ENCODE data around the gene MAGI1.

MAGI1 gene

GRCh38 chr3:65591313-65591712 lies 447.4 kb downstream of the MAGI1 start:
- POLR2A ChIA-PET: no interaction called here
- no peak for DNase-seq (ENCODE audit: extremely low spot score)
- CTCF ChIA-PET: no interaction called here
- TF ChIP-seq SP1 (IDR thresholded peaks at IDR 0.05) (no peak), NFRKB (IDR thresholded peaks at IDR 0.05) (no peak), CTBP1 (IDR thresholded peaks at IDR 0.05; ENCODE audit: borderline replicate concordance) (no peak), SUZ12 (IDR thresholded peaks at IDR 0.05) (no peak), L3MBTL2 (conservative IDR thresholded peaks at IDR 0.05) (no peak), LEF1 (IDR thresholded peaks at IDR 0.05; ENCODE audit: borderline replicate concordance) (no peak), FOXM1 (IDR thresholded peaks at IDR 0.05; ENCODE audit: borderline replicate concordance) (no peak), HDGF (IDR thresholded peaks at IDR 0.05; ENCODE audit: borderline replicate concordance) (no peak)

DNA sequence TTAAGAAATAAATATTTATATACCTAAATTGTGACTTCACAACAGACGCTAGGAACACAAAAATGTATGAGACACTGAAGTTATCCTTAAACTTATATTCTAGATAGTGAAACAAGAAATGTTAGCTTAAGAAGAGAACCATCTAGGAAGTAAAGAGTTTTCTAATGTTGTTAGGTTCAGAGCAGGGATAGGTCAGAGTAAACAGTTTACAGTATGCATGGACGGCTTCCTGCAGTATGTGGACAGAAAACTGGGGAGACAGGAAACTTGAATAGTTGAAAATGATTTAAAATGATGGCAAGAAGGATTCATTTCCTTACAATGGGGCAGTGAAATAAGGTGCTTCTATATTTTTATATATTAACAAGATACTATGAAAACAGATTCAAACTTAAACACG lies 449.8 kb downstream of the MAGI1 start:
- TF ChIP-seq HDGF (IDR thresholded peaks at IDR 0.05; ENCODE audit: borderline replicate concordance): no peak
- no peak for TF ChIP-seq ARNT (IDR thresholded peaks at IDR 0.05)
- TF ChIP-seq FOXM1 (IDR thresholded peaks at IDR 0.05; ENCODE audit: borderline replicate concordance): no peak
- TF ChIP-seq NFRKB (IDR thresholded peaks at IDR 0.05): no peak
- no peak for TF ChIP-seq FOXA1 (IDR thresholded peaks at IDR 0.05)
- TF ChIP-seq PKNOX1 (IDR thresholded peaks at IDR 0.05): no peak
- TF ChIP-seq ELF4 (IDR thresholded peaks at IDR 0.05): no peak
- no peak for TF ChIP-seq LEF1 (IDR thresholded peaks at IDR 0.05; ENCODE audit: borderline replicate concordance)
- TF ChIP-seq FOXK2 (IDR thresholded peaks at IDR 0.05): no peak
- TF ChIP-seq CTBP1 (IDR thresholded peaks at IDR 0.05; ENCODE audit: borderline replicate concordance): no peak
- no peak for TF ChIP-seq TARDBP (IDR thresholded peaks at IDR 0.05)
- TF ChIP-seq L3MBTL2 (conservative IDR thresholded peaks at IDR 0.05): no peak
- TF ChIP-seq ZNF384 (IDR thresholded peaks at IDR 0.05): no peak
- no peak for TF ChIP-seq SP1 (IDR thresholded peaks at IDR 0.05)
- TF ChIP-seq SUZ12 (IDR thresholded peaks at IDR 0.05): no peak
- TF ChIP-seq BHLHE40 (IDR thresholded peaks at IDR 0.05; ENCODE audit: borderline replicate concordance): no peak
- ChIA-PET POLR2A (no interaction called here), CTCF (no interaction called here)
- no peak for DNase-seq (ENCODE audit: extremely low spot score)

DNA sequence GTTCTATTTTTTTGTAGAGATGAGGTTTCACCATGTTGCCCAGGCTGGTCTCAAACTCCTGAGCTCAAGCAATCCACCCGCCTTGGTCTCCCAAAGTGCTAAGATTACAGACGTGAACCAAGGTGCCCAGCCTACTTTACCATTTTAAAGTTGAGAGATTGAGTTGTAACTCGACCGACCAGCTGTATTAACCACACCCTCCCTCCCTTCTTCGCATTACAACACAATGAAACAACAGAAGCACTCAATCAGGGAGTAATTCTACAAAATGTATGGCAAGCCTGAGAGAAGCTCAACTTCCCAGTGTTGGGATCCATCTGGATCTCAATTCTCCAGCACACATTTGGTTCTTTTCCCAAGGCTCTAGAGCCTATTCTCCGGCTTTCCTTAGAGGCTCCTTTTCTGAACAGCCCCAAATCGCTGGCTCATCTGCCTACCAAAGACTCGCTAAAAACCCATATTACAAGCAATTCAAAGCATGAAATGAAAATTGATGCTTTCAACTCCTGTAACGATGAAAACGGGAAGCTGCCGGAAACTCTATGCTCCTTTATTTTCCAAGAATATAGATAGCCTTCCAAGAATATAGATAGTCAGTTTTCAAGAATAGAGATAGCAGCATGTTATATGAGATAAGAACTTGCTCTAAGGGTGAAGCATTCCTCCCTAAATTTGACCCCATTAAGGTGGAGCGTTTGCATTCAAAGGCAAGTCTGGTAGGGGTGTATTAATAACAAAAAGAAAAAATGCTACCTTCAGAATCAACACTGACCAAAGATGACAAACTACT lies 450.9 kb downstream of the MAGI1 start:
- TF ChIP-seq BHLHE40 (IDR thresholded peaks at IDR 0.05; ENCODE audit: borderline replicate concordance): no peak
- ChIA-PET POLR2A (no interaction called here), CTCF (interaction anchor here (0.5 to 0.6 kb wide), 2 partner anchors 17 to 148 kb away, joined by 3 to 4 read pairs; no protein-coding TSS in a partner anchor)
- no peak for DNase-seq (ENCODE audit: extremely low spot score)

- no peak for DNase-seq (ENCODE audit: extremely low spot score)
- TF ChIP-seq ELF4 (IDR thresholded peaks at IDR 0.05): no peak
- TF ChIP-seq FOXA1 (IDR thresholded peaks at IDR 0.05): no peak
- ChIA-PET CTCF (no interaction called here), POLR2A (no interaction called here)
These were observed 453.8 kb downstream of the MAGI1 start for GRCh38 chr3:65584913-65585312.

- TF ChIP-seq TARDBP (IDR thresholded peaks at IDR 0.05): no peak
- TF ChIP-seq SP1 (IDR thresholded peaks at IDR 0.05): no peak
- no peak for TF ChIP-seq FOXA1 (IDR thresholded peaks at IDR 0.05)
- TF ChIP-seq SUZ12 (IDR thresholded peaks at IDR 0.05): no peak
- no peak for TF ChIP-seq CTBP1 (IDR thresholded peaks at IDR 0.05; ENCODE audit: borderline replicate concordance)
- no peak for TF ChIP-seq PKNOX1 (IDR thresholded peaks at IDR 0.05)
- TF ChIP-seq FOXK2 (IDR thresholded peaks at IDR 0.05): no peak
- no peak for TF ChIP-seq FOXM1 (IDR thresholded peaks at IDR 0.05; ENCODE audit: borderline replicate concordance)
- no peak for TF ChIP-seq ELF4 (IDR thresholded peaks at IDR 0.05)
- TF ChIP-seq ZNF384 (IDR thresholded peaks at IDR 0.05): no peak
- no peak for TF ChIP-seq LEF1 (IDR thresholded peaks at IDR 0.05; ENCODE audit: borderline replicate concordance)
- TF ChIP-seq HDGF (IDR thresholded peaks at IDR 0.05; ENCODE audit: borderline replicate concordance): no peak
- CTCF ChIA-PET: no interaction called here
- POLR2A ChIA-PET: no interaction called here
- DNase-seq (ENCODE audit: extremely low spot score): no peak
These were observed 454.7 kb downstream of the MAGI1 start for GRCh38 chr3:65584002-65584401.

DNA sequence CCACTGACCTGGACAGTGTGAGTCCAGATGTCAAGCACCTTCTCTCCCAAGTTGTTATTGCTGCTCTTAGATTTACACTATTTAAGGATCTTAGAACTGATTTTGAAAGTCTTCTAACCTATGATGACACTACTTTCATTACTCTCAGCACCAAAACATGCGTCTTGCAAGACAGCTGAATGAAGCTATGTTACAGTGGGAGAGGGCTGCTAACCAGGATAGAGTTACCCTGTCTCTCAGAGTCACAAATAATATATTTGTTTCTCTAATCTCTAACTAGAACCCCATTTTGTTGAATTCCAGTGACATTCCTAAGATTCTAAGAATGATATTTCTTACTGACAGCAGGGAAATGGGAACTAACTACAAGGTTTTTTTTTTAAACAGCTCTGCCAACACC lies 455.5 kb downstream of the MAGI1 start:
- TF ChIP-seq BHLHE40 (IDR thresholded peaks at IDR 0.05; ENCODE audit: borderline replicate concordance) (no peak), FOXK2 (IDR thresholded peaks at IDR 0.05) (no peak), ELF4 (IDR thresholded peaks at IDR 0.05) (no peak), FOXA1 (IDR thresholded peaks at IDR 0.05) (no peak), HDGF (IDR thresholded peaks at IDR 0.05; ENCODE audit: borderline replicate concordance) (no peak), ARNT (IDR thresholded peaks at IDR 0.05) (no peak), SUZ12 (IDR thresholded peaks at IDR 0.05) (no peak), PKNOX1 (IDR thresholded peaks at IDR 0.05) (no peak), LEF1 (IDR thresholded peaks at IDR 0.05; ENCODE audit: borderline replicate concordance) (no peak), SP1 (IDR thresholded peaks at IDR 0.05) (no peak)
- ChIA-PET POLR2A (interaction anchor here (0.5 kb wide), 1 partner anchor 111 kb away, joined by 3 read pairs; no protein-coding TSS in a partner anchor), CTCF (no interaction called here)
- no peak for DNase-seq (ENCODE audit: extremely low spot score)

Data from HEK293T (cell line).